ENCODE measurements around the gene NACC2.

Gene NACC2

GRCh38 chr9:135989722-135990467 lies 105.2 kb downstream of the NACC2 start:
- DNase-seq, result no peak

- DNase-seq, result no peak
Measured at GRCh38 chr9:135989157-135989556, 105.9 kb downstream of the NACC2 start.

GRCh38 chr9:135988493-135988892 lies 106.6 kb downstream of the NACC2 start:
- DNase-seq, result no peak

- DNase-seq, result no peak
Measured at GRCh38 chr9:135987838-135988404, 107.2 kb downstream of the NACC2 start.

GRCh38 chr9:135986605-135987004 lies 108.5 kb downstream of the NACC2 start:
- no peak for DNase-seq

- no peak for DNase-seq
Measured at GRCh38 chr9:135985889-135986288, 109.2 kb downstream of the NACC2 start.

- DNase-seq, result no peak
Measured at GRCh38 chr9:135985459-135985774, 109.7 kb downstream of the NACC2 start.

- DNase-seq, result no peak
Measured at GRCh38 chr9:135984072-135984710, 110.9 kb downstream of the NACC2 start.

- DNase-seq, result no peak
Measured at GRCh38 chr9:135983208-135984071, 111.6 kb downstream of the NACC2 start.

GRCh38 chr9:135982499-135983207 lies 112.4 kb downstream of the NACC2 start:
- DNase-seq, result no peak

GRCh38 chr9:135980926-135981630 lies 114.0 kb downstream of the NACC2 start:
- no peak for DNase-seq

GRCh38 chr9:135979547-135980166 lies 115.4 kb downstream of the NACC2 start:
- DNase-seq, result no peak

GRCh38 chr9:135978642-135979546 lies 116.2 kb downstream of the NACC2 start:
- DNase-seq, result no peak

GRCh38 chr9:135976944-135977343 lies 118.1 kb downstream of the NACC2 start:
- DNase-seq, result no peak

GRCh38 chr9:135976531-135976930 lies 118.6 kb downstream of the NACC2 start:
- no peak for DNase-seq

GRCh38 chr9:135975834-135976233 lies 119.3 kb downstream of the NACC2 start:
- no peak for DNase-seq

GRCh38 chr9:135974220-135974573 lies 120.9 kb downstream of the NACC2 start:
- DNase-seq, result no peak

GRCh38 chr9:135973277-135974219 lies 121.5 kb downstream of the NACC2 start:
- DNase-seq, result no peak

GRCh38 chr9:135971892-135972291 lies 123.2 kb downstream of the NACC2 start:
- DNase-seq, result no peak
